HUES6 (cell line): ENCODE data around the gene ZMYM2.
A peak's percentile ranks its signal among the peaks of the same experiment; 100 is the strongest.
"Not testable (repeated sequence)": the region's sequence is repeated elsewhere in the genome, so short reads cannot be mapped to it uniquely, and the experiment has no call there.

Experiments
- H3K27ac ChIP-seq: 2 replicates; pipeline ENCODE4 v1.7.0; 2013; ENCODE audit warnings: low read depth, mild to moderate bottlenecking, low read length, inconsistent platforms
- H3K27me3 ChIP-seq: 2 replicates; pipeline ENCODE4 v1.6.1; 2013; ENCODE audit warnings: low read length; ENCODE audit not compliant: control insufficient read depth, insufficient read depth
- H3K36me3 ChIP-seq: 2 replicates; pipeline ENCODE4 v1.6.1; 2013; ENCODE audit warnings: low read length; ENCODE audit not compliant: control insufficient read depth, insufficient read depth
- H3K4me1 ChIP-seq: 2 replicates; pipeline ENCODE4 v1.6.1; 2013; ENCODE audit warnings: low read length; ENCODE audit not compliant: control insufficient read depth, insufficient read depth
- H3K4me3 ChIP-seq: 2 replicates; pipeline ENCODE4 v1.5.1; 2013; ENCODE audit warnings: low read depth, low read length
- H3K9ac ChIP-seq: one replicate; pipeline ENCODE4 v1.6.1; 2013; ENCODE audit warnings: mild to moderate bottlenecking, low read length
- H3K9me3 ChIP-seq: 2 replicates; pipeline ENCODE4 v1.6.1; 2013; ENCODE audit warnings: low read depth, low read length; ENCODE audit not compliant: control insufficient read depth, insufficient read depth

ZMYM2 gene

GRCh38 chr13:19959831-19960652 is 1.5 kb downstream of the ZMYM2 start:
- H3K36me3 ChIP-seq, result peaks cover 40% of the 10 kb centered on the region
- peak overlapping the region; percentile 89 for H3K9ac ChIP-seq
- H3K9me3 ChIP-seq, result no peaks in the 10 kb centered on the region
- H3K27ac ChIP-seq, result peak overlapping the region; percentile 92
- no peaks in the 10 kb centered on the region for H3K27me3 ChIP-seq
- H3K4me3 ChIP-seq, result peak overlapping the region; percentile 90
- H3K4me1 ChIP-seq, result peaks cover 12% of the 10 kb centered on the region

GRCh38 chr13:19960653-19960976 is 2.1 kb downstream of the ZMYM2 start:
- Histone ChIP-seq H3K36me3 (peaks cover 44% of the 10 kb centered on the region), H3K9me3 (no peaks in the 10 kb centered on the region), H3K4me3 (peak overlapping the region; percentile 90), H3K27ac (no peak overlapping the region), H3K4me1 (peaks cover 12% of the 10 kb centered on the region), H3K9ac (no peak overlapping the region), H3K27me3 (no peaks in the 10 kb centered on the region)

GRCh38 chr13:19961489-19961888 is 3.0 kb downstream of the ZMYM2 start:
- Histone ChIP-seq H3K4me3 (peak overlapping the region; percentile 8; the same call in 1 of the 2 replicates), H3K27me3 (no peaks in the 10 kb centered on the region), H3K4me1 (peaks cover 12% of the 10 kb centered on the region), H3K27ac (no peak overlapping the region), H3K9ac (no peak overlapping the region), H3K9me3 (no peaks in the 10 kb centered on the region), H3K36me3 (peaks cover 48% of the 10 kb centered on the region)

GRCh38 chr13:19961924-19962323 is 3.4 kb downstream of the ZMYM2 start:
- Histone ChIP-seq H3K36me3 (peaks cover 52% of the 10 kb centered on the region), H3K4me3 (peak overlapping the region; percentile 8; the same call in 1 of the 2 replicates)

GRCh38 chr13:19962894-19963293 is 4.4 kb downstream of the ZMYM2 start:
- Histone ChIP-seq H3K27me3 (no peaks in the 10 kb centered on the region), H3K27ac (no peak overlapping the region), H3K9ac (no peak overlapping the region), H3K4me3 (no peak overlapping the region), H3K4me1 (peaks cover 7% of the 10 kb centered on the region), H3K9me3 (no peaks in the 10 kb centered on the region), H3K36me3 (peaks cover 62% of the 10 kb centered on the region)

More at GRCh38 chr13:19961924-19962323, 3.4 kb downstream of the ZMYM2 start:
- no peak overlapping the region for H3K9ac ChIP-seq
- H3K27me3 ChIP-seq, result no peaks in the 10 kb centered on the region
- H3K9me3 ChIP-seq, result no peaks in the 10 kb centered on the region
- peaks cover 9% of the 10 kb centered on the region for H3K4me1 ChIP-seq
- H3K27ac ChIP-seq, result no peak overlapping the region

GRCh38 chr13:19967621-19968020 is 9.1 kb downstream of the ZMYM2 start:
- H3K4me3 ChIP-seq, result no peak overlapping the region
- H3K36me3 ChIP-seq, result peaks cover 84% of the 10 kb centered on the region
- no peaks in the 10 kb centered on the region for H3K4me1 ChIP-seq
- no peak overlapping the region for H3K9ac ChIP-seq
- H3K27me3 ChIP-seq, result no peaks in the 10 kb centered on the region
- no peak overlapping the region for H3K27ac ChIP-seq
- H3K9me3 ChIP-seq, result no peaks in the 10 kb centered on the region

- peaks cover 63% of the 10 kb centered on the region for H3K36me3 ChIP-seq
- H3K9me3 ChIP-seq, H3K27ac ChIP-seq, H3K9ac ChIP-seq, H3K4me1 ChIP-seq, H3K4me3 ChIP-seq, H3K27me3 ChIP-seq: not testable (repeated sequence)
These were observed 16.0 kb downstream of the ZMYM2 start for GRCh38 chr13:19974498-19975009.

- Histone ChIP-seq H3K9ac (no peak overlapping the region), H3K27ac (no peak overlapping the region), H3K4me3 (no peak overlapping the region), H3K9me3 (no peaks in the 10 kb centered on the region; the same call in 1 of the 2 replicates), H3K27me3 (no peaks in the 10 kb centered on the region), H3K36me3 (peaks cover 35% of the 10 kb centered on the region), H3K4me1 (peaks cover 14% of the 10 kb centered on the region)
These were observed 20.4 kb downstream of the ZMYM2 start for GRCh38 chr13:19978831-19979437.

- H3K36me3 ChIP-seq, result peaks cover 16% of the 10 kb centered on the region
These were observed 23.2 kb downstream of the ZMYM2 start for GRCh38 chr13:19981685-19982238.

GRCh38 chr13:19982447-19983043 is 24.0 kb downstream of the ZMYM2 start:
- Histone ChIP-seq H3K4me3 (no peak overlapping the region), H3K27ac (no peak overlapping the region), H3K9ac (no peak overlapping the region), H3K36me3 (peaks cover 12% of the 10 kb centered on the region), H3K9me3 (no peaks in the 10 kb centered on the region), H3K27me3 (no peaks in the 10 kb centered on the region), H3K4me1 (peaks cover 25% of the 10 kb centered on the region)

More at GRCh38 chr13:19981685-19982238, 23.2 kb downstream of the ZMYM2 start:
- Histone ChIP-seq H3K27ac (no peak overlapping the region), H3K9me3 (no peaks in the 10 kb centered on the region), H3K27me3 (no peaks in the 10 kb centered on the region), H3K4me3 (no peak overlapping the region), H3K9ac (no peak overlapping the region), H3K4me1 (peaks cover 25% of the 10 kb centered on the region)
